Astrocyte of the cerebellum (primary cell): Measurements from ENCODE around the gene KDM5A.
"Not testable (repeated sequence)": the region's sequence is repeated elsewhere in the genome, so short reads cannot be mapped to it uniquely, and the experiment has no call there.

ENCODE experiments used
- DNase-seq: peaks from one replicate; pipeline ENCODE4 v3.0.0-alpha.2; 2011; ENCODE audit warnings: low read depth
- H3K4me3 ChIP-seq: 2 replicates; pipeline ENCODE4 v1.5.1; 2011; ENCODE audit warnings: mild to moderate bottlenecking, low read depth, low read length, moderate library complexity
- in situ Hi-C: cut with HindIII; loops from 2 replicates; pipeline ENCODE4 v1.10.0; 2017; ENCODE audit warnings: low sequenced_read_pairs
- TF ChIP-seq, protein P1 (sequence below): IDR thresholded peaks from 2 replicates; pipeline ENCODE4 v1.5.1; 2012; ENCODE audit warnings: low read length, low read depth, moderate library complexity, mild to moderate bottlenecking; ENCODE audit errors: missing control alignments

The KDM5A gene

DNA sequence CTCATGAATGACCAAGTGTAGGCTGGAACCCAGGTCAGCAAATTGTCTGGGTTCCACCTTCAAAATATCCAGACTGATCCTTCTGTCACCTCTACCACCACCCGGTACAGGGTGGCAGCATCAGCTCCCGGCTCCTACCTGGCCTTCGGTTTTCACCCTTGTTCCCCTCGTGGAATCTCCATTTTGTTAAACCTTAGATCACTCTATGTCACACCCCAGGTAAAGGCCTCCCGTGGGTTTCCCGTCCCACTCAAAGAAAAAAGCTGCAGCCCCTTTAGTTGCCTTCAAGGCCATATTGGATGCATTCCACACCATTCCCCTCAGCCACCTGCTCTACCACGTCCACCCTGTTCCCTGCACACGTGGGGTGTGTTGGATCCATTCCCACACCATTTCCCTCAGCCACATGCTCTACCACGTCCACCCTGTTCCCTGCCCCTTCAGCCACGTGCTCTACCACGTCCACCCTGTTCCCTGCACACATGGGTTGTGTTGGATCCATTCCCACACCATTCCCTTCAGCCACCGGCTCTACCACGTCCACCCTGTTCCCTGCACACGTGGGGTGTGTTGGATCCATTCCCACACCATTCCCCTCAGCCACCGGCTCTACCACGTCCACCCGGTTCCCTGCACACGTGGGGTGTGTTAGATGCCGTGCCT is 150.3 kb downstream of the KDM5A start:
- no peak for DNase-seq
- in situ Hi-C loops, result no loop called here
- no peak overlapping the region for H3K4me3 ChIP-seq
- TF ChIP-seq, protein P1, sequence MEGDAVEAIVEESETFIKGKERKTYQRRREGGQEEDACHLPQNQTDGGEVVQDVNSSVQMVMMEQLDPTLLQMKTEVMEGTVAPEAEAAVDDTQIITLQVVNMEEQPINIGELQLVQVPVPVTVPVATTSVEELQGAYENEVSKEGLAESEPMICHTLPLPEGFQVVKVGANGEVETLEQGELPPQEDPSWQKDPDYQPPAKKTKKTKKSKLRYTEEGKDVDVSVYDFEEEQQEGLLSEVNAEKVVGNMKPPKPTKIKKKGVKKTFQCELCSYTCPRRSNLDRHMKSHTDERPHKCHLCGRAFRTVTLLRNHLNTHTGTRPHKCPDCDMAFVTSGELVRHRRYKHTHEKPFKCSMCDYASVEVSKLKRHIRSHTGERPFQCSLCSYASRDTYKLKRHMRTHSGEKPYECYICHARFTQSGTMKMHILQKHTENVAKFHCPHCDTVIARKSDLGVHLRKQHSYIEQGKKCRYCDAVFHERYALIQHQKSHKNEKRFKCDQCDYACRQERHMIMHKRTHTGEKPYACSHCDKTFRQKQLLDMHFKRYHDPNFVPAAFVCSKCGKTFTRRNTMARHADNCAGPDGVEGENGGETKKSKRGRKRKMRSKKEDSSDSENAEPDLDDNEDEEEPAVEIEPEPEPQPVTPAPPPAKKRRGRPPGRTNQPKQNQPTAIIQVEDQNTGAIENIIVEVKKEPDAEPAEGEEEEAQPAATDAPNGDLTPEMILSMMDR, result no peak

- TF ChIP-seq, protein P1, result no peak
- in situ Hi-C loops, result no loop called here
- H3K4me3 ChIP-seq, result no peak overlapping the region
- no peak for DNase-seq
These were observed 151.0 kb downstream of the KDM5A start for GRCh38 chr12:238116-238515.

- TF ChIP-seq, protein P1, result no peak
These were observed 151.9 kb downstream of the KDM5A start for GRCh38 chr12:237026-237815.

DNA sequence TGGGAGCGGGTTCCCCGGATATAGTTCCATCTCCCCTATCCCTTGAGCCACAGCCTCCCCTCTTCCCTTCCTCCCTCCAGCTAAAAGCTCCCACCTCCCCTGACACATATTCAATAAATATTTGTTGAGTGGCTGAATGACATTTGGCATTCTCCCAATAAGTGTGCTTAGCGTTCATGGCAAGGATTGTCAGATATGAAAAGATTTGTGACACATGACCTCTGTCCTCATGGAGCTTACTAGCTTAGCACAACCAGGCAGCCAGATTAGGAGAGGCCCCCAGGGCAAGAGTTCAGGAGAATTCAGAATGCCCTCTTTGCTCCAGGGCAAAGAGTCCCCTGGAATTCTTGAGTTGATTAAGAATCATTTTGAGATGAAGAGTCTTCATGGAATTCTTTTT is 152.7 kb downstream of the KDM5A start:
- DNase-seq, result no peak
- TF ChIP-seq, protein P1, result no peak
- in situ Hi-C loops, result no loop called here
- no peak overlapping the region for H3K4me3 ChIP-seq

More at GRCh38 chr12:237026-237815, 151.9 kb downstream of the KDM5A start:
- H3K4me3 ChIP-seq, result no peak overlapping the region
- DNase-seq, result no peak
- in situ Hi-C loops, result no loop called here

DNA sequence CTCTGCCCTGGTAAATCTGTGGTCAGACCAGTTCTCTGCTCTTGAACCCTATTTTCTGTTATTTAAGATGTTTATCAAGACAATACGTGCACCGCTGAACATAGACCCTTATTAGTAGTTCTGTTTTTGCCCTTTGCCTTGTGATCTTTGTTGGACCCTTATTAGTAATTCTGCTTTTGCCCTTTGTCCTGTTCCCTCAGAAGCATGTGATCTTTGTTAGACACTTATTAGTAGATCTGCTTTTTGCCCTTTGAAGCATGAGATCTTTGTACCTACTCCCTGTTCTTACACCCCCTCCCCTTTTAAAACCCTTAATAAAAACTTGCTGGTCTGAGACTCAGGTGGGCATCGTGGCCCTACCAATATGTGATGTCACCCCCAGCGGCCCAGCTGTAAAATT is 153.2 kb downstream of the KDM5A start:
- H3K4me3 ChIP-seq, in situ Hi-C loops, DNase-seq: not testable (repeated sequence)

GRCh38 chr12:234891-235415 is 154.2 kb downstream of the KDM5A start:
- DNase-seq, result no peak
- in situ Hi-C loops, result no loop called here
- TF ChIP-seq, protein P1, result no peak
- no peak overlapping the region for H3K4me3 ChIP-seq

DNA sequence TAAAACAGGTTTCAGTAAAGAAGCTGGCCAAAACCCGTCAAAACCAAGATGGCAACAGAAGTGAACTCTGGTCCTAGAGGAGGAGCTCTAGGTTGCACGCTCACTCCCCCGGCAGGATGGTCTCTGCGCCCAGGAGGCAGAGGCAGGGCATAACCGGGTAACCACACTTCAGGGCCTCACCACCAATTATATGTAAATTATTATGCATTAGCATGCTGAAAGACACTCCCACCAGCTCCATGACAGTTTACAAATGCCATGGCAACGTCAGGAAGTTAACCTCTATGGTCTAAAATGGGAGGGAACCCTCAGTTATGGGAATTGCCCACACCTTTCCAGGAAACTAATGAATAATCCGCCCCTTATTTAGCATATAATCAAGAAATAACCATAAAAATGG is 155.1 kb downstream of the KDM5A start:
- in situ Hi-C loops, result no loop called here
- TF ChIP-seq, protein P1, result no peak
- no peak for DNase-seq
- H3K4me3 ChIP-seq, result no peak overlapping the region
